ENCODE measurements around the gene ANKZF1.
"Not testable (repeated sequence)": the region's sequence is repeated elsewhere in the genome, so short reads cannot be mapped to it uniquely, and the experiment has no call there.

The ANKZF1 gene

GRCh38 chr2:219254590-219255201 is 25.1 kb downstream of the ANKZF1 start:
- DNase-seq, result no peak

GRCh38 chr2:219258942-219259341 is 29.3 kb downstream of the ANKZF1 start:
- not testable (repeated sequence) for DNase-seq

GRCh38 chr2:219261024-219261855 is 31.6 kb downstream of the ANKZF1 start:
- no peak for DNase-seq

- no peak for DNase-seq
Observed at GRCh38 chr2:219266232-219266631, 36.6 kb downstream of the ANKZF1 start.

- no peak for DNase-seq
Observed at GRCh38 chr2:219266886-219267285, 37.3 kb downstream of the ANKZF1 start.

- DNase-seq, result no peak
Observed at GRCh38 chr2:219268294-219268693, 38.7 kb downstream of the ANKZF1 start.

GRCh38 chr2:219269362-219270054 is 39.9 kb downstream of the ANKZF1 start:
- no peak for DNase-seq

- no peak for DNase-seq
Observed at GRCh38 chr2:219270055-219270372, 40.4 kb downstream of the ANKZF1 start.

- no peak for DNase-seq
Observed at GRCh38 chr2:219271021-219271420, 41.4 kb downstream of the ANKZF1 start.

GRCh38 chr2:219272356-219272755 is 42.8 kb downstream of the ANKZF1 start:
- no peak for DNase-seq

GRCh38 chr2:219272995-219273394 is 43.4 kb downstream of the ANKZF1 start:
- DNase-seq, result no peak

GRCh38 chr2:219273937-219274336 is 44.3 kb downstream of the ANKZF1 start:
- DNase-seq, result no peak

GRCh38 chr2:219274361-219274921 is 44.8 kb downstream of the ANKZF1 start:
- no peak for DNase-seq

- DNase-seq, result peak; percentile 59 to 67
Observed at GRCh38 chr2:219277703-219278654, 48.4 kb downstream of the ANKZF1 start.

- no peak for DNase-seq
Observed at GRCh38 chr2:219278655-219279150, 49.1 kb downstream of the ANKZF1 start.

- DNase-seq, result peak; percentile 87 to 94
Observed at GRCh38 chr2:219279151-219279915, 49.7 kb downstream of the ANKZF1 start, which contains the start of gene DNAJB2. DNAJB2 (plus strand) TSS chr2:219279366; CDS start chr2:219279834, 468 bp downstream.

- DNase-seq, result no peak
Observed at GRCh38 chr2:219279916-219280516, 50.4 kb downstream of the ANKZF1 start.

- no peak for DNase-seq
Observed at GRCh38 chr2:219280651-219281050, 51.0 kb downstream of the ANKZF1 start.

- no peak for DNase-seq
Observed at GRCh38 chr2:219281588-219281987, 52.0 kb downstream of the ANKZF1 start.

- no peak for DNase-seq
Observed at GRCh38 chr2:219282375-219282774, 52.8 kb downstream of the ANKZF1 start.

Data from NCI-H1930 (cell line).